Gastrocnemius medialis (tissue), 4 donors: ENCODE results near the gene C10orf90.

Experiments
- CTCF ChIP-seq, 5 experiments: fragments of 450-650 bp in 3 of 5; fragments of 200-600 bp in 2 of 5; sonication (generic) in 2 of 5; IDR thresholded peaks in 4 of 5; conservative IDR thresholded peaks in 1 of 5; 1 replicate in 4 of 5; 2 replicates in 1 of 5; pipeline ENCODE4 v1.5.1; 2016 to 2019; ENCODE audit warnings: antibody characterized with exemption in 5 of 5, mild to moderate bottlenecking in 3 of 5, moderate library complexity in 3 of 5
- POLR2A ChIP-seq, 2 donors: fragments of 450-650 bp; IDR thresholded peaks; one replicate each; pipeline ENCODE4 v1.6.1; 2017; ENCODE audit warnings: antibody characterized with exemption in 2 of 2, mild to moderate bottlenecking in 2 of 2, moderate library complexity in 2 of 2

DNA sequence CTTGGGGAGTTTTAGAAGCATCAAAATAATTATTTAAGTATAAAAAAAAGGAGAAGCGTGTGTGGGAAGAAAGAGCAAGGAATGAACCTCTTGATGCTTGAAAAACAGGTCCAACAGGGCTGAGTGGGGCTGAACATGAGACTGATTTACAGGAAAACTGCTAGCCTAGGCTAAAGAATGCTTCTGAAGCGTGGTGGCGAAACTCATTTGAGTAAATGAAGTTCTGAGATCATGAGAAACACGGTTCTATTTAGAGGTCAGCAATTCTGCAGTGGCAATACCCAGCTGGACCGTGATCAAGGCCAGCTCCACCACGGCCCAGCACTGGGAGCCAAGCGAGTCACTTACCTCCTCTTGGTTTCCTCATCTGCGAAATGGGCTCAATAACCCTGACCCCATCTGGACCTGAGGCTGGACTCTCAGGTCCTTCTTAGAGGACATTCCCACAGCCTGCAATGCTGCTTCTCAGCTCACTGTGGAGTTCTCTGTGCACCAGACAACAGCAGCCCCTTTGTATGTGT lies 142.1 kb downstream of the C10orf90 start:
- TF ChIP-seq CTCF (IDR thresholded peaks at IDR 0.05 in 4 of 5, conservative IDR thresholded peaks at IDR 0.05 in 1 of 5) (no peak), POLR2A (IDR thresholded peaks at IDR 0.05) (no peak)
